Measurements from ENCODE around the gene FAM107B.
"Not testable (repeated sequence)": the region's sequence is repeated elsewhere in the genome, so short reads cannot be mapped to it uniquely, and the experiment has no call there.

FAM107B gene

GRCh38 chr10:14688606-14689005 is 86.1 kb downstream of the FAM107B start:
- no peak for DNase-seq

GRCh38 chr10:14688189-14688588 is 86.5 kb downstream of the FAM107B start:
- not testable (repeated sequence) for DNase-seq

- no peak for DNase-seq
Measured at GRCh38 chr10:14687340-14687739, 87.4 kb downstream of the FAM107B start.

GRCh38 chr10:14686356-14686755 is 88.3 kb downstream of the FAM107B start:
- DNase-seq, result no peak

GRCh38 chr10:14684354-14684753 is 90.3 kb downstream of the FAM107B start:
- no peak for DNase-seq

DNA sequence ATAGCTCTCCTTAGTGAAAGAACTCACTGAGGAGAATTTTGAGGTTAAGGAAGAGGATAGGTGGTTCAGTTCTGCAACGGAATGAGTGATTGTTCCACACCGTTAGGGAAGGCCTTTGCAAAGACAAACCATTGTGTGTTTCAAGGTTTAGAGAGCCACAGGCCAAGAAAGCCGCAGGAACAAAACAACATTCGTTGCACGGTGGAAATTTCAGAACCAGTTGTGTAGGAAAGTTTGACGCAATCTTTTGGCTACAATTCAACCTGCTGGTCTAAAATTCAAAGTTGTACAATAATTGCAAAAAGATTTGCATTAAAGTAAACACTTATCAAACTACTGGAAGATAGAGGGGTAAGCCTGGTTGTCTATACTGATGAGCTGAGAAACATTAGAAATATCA is 91.4 kb downstream of the FAM107B start:
- peak; percentile 44 for DNase-seq

DNA sequence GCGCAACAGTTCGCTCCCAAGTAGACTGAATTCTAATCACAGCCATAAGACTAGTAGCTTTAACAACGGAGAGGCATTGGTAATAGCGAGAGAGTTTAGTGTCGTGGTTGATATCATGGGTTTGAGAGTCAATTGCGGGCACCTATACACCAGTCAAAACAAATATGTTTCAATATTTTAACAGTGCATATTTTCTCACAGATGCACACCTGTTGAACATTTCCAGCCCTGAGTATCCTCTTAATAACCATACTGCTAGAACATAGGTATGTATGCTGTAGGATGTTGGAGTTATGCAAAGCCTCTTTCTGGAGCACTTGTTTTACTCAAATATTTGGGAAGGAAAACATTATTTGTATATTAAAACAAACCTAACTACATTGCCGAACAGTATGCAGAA is 92.9 kb downstream of the FAM107B start:
- no peak for DNase-seq

DNA sequence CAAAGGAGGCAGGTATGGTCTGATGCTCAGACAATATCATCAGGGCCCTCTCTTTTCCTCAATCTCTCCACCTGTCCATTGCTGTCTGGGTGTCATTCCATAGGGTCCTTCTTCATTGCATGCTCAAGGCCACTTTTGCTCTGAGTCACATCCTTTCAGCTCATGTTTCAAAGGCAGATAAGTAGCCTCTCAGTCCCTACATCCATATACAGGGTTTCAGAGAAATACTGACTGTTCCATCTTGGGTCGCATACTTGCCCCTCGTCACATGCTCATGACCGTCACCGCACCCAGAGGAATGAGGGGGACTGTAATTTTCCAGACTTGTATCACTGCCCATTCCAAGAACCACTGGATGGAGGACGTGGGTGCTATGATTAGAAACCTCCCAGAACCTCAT is 93.4 kb downstream of the FAM107B start:
- DNase-seq, result no peak

GRCh38 chr10:14678637-14679036 is 96.1 kb downstream of the FAM107B start:
- DNase-seq, result no peak

- DNase-seq, result no peak
Measured at GRCh38 chr10:14676732-14677131, 98.0 kb downstream of the FAM107B start.

- no peak for DNase-seq
Measured at GRCh38 chr10:14674376-14675050, 100.2 kb downstream of the FAM107B start.

GRCh38 chr10:14673189-14673861 is 101.4 kb downstream of the FAM107B start:
- DNase-seq, result no peak

- no peak for DNase-seq
Measured at GRCh38 chr10:14671386-14671831, 103.3 kb downstream of the FAM107B start.

DNA sequence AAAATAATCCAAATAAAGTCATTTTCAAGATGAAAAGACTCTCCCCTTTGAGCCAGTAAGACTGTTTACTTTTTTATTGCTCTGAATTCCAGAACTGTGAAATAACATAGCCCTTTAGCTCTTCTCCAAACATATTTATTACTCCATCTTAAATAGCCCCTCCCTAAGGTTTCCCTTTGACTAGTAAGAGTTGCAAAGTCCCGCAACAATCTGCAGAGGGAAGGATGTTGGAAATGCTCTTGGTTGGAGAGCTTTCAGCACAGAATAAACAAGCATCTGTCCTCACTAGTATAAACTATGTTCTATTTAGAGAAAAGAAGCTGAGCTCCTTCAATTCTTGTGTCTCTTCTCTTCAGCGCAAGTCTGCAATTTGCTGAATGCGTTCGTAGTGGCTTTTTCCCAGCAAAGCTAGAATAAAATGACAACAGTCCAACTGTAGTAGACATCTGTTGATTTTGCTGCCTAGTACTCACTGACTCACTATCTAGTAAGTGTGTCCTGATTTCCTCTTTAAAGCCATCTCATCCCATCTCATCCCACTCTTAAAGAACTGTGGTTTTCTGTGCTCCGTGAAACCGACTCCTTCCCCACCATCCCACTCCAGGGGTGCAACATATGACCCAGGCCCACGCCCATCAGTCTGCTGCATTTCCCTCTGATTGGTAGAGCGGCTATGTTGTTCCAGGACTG is 104.0 kb downstream of the FAM107B start:
- peak; percentile 36 for DNase-seq

DNA sequence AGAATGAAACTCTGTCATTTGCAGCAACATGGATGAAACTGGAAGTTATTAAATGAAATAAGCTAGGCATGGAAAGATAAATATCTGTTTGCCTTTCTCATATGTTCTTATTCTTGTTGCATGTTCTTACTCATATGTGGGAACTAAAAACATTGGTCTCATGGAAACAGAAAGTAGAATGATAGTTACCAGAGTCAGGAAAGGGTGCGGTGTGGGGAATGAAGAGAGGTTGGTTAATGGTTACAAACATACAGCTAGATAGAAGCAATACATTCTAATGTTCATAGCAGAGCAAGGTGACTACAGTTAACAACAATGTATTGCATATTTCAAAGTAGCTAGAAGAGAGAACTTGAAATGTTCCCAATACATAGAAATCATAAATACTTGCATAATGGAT is 105.1 kb downstream of the FAM107B start:
- DNase-seq, result no peak

DNA sequence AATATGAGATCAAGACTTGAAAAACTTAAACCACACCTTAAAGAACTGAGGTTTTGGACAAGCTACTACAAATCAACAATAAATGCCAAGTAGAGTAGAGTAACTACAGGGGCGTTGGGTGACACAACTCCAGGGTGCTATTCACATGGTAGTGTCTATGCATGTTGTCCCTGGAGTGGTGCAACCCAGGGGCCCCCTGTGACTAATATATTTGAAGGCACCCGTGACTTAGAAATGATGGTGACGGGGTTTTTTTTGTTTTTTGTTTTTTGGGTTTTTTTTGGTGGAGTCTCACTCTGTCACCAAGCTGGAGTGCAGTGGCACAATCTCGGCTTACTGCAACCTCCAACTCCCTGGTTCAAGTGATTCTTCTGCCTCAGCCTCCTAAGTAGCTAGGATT is 106.9 kb downstream of the FAM107B start:
- DNase-seq, result no peak

DNA sequence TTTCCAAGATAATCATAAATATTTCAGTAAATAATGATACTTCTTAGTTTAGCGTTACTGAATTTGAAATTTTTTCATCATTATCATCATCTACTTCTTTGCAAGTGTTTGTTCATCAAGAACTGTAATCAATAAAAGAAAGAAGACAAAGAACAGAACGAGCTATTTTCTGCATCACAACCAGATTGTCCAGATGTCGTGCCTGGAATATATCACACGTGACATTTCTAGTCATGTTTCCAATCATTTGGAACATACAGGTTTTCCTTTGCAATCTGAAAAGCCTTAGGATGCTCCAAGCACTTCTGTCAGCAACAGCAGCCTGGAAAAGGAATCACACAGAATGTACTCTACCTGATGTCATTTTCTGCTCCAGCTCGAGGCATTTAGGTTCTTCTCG is 107.4 kb downstream of the FAM107B start:
- no peak for DNase-seq

DNA sequence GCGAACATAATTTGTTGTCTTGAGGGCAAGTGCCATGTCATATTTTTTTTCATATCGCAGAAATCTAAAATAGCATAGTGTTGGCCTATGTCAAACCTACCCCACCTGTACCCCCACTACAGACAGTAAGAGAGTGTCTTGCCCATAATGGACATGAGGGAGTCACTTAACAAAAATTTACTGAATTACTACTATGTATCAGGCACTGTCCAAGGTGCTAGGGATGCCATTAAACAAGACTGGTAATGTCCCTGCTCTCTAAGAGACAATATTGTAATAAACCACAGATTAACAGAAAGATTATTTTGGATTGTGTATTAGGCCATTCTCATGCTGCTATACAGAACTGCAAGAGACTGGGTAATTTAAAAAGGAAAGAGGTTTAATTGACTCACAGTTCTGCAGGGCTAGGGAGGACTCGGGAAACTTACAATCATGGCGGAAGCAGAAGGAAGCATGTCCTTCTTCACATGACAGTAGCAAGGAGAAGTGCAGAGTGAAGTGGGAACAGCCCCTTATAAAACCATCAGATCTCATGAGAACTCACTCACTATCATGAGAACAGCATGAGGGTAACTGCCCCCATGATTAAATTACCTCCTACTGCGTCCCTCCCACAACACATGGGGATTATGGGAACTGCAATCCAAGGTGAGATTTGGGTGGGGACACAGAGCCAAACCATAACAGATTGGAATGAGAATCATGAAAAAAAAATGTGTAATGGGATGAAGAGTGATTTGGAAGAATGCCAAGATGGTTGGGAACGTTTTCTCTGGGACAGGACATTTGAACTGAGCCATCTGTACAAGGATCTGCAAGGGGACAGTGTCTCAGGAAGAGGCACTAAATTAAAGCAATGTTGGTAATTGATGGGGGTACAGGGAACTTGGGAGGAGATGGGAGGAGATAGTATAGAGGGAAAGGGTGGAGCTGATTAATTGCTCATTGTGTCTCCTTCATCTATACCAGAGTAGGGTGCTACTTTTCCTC is 108.5 kb downstream of the FAM107B start:
- no peak for DNase-seq

DNA sequence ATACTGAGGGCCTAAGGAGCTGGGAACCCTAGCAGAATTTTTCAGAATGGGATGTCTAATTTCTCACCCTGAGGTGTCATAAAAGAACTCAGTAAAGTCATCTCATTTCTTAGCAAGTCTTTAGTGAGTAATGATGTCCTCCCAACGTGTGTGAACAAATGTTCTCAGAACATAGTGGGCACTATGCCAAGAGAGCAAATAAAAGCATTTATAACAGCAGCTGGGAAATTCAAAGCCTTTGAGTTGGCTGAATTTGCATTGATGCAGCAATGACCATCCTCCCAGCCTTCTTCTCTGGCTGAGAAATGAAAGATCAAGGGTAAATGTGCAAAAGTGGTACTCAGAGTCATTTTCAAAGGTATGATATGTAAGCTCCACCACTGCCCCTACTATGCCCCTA is 109.4 kb downstream of the FAM107B start:
- peak; percentile 50 for DNase-seq

DNA sequence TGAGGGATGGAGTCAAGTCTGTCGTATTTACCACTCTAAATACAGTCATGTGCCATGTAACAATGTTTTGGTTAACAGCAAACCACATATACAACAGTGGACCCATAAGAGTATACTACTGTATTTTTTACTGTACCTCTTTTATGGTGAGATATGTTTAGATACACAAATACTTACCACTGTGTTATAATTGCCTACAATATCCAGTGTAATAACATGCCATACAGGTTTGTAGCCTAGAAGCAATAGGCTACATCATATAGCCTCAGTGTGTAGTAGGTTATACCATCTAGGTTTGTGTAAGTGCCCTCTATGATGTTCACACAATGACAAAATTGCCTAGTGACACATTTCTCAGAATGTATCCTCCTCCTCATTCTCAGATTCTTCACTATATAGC is 110.4 kb downstream of the FAM107B start:
- DNase-seq, result no peak

DNA sequence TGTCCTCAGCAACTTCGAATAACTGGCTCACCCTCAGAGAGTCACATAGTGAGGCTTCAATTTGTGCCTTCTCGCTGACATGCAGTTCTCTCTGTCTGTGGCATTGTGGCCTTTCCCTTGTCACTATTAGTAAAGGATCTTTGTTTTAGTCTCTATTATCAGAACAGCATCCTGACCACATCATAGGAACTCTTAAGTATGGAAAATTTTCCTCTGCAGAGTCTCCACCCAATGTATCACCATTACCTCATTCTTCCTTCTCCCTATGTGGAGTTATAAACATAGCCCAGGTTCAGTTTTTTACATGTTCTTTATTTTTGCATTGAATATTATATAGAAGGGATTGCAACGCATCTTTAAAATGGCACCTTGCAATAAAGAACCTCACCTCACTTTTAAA is 112.9 kb downstream of the FAM107B start:
- no peak for DNase-seq

DNA sequence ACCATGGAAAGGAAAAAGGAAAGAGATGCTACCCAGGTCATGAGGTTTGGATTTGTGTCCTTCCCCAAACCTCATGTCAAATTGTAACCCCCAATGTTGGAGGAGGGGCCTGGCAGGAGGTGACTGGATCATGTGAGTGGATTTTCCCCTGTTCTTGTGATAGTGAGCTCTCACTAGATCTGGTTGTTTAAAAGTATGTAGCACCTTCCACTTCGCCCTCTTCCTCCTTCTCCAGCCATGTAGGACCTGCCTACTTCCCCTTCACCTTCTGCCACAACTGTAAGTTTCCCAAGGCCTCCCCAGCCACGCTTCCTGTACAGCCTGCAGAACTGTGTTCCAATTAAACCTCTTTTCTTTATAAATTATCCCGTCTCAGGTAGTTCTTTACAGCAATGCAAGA is 113.9 kb downstream of the FAM107B start:
- DNase-seq, result no peak

Data from eye (tissue), 1 donor.